WERI-Rb-1 (cell line): Measurements from ENCODE around the gene CEACAM18.

ENCODE experiments used
- DNase-seq: peaks from one replicate; pipeline ENCODE4 v3.0.0-alpha.2; 2020
- H3K27ac ChIP-seq: fragments of 250-450 bp; sonication (Bioruptor Pico); 2 replicates; pipeline ENCODE4 v1.5.1; 2020; ENCODE audit warnings: mild to moderate bottlenecking, moderate library complexity
- H3K27me3 ChIP-seq: fragments of 250-450 bp; sonication (Bioruptor Pico); 2 replicates; pipeline ENCODE4 v1.5.1; 2021; ENCODE audit warnings: mild to moderate bottlenecking, low read depth, moderate library complexity; ENCODE audit not compliant: insufficient read depth, severe bottlenecking
- H3K36me3 ChIP-seq: fragments of 250-450 bp; sonication (Bioruptor Pico); 2 replicates; pipeline ENCODE4 v1.5.1; 2020; ENCODE audit warnings: mild to moderate bottlenecking, moderate library complexity
- H3K4me3 ChIP-seq: 2 replicates; pipeline ENCODE4 v1.5.1; 2011; ENCODE audit warnings: low read depth, mild to moderate bottlenecking, control low read depth, low read length
- H3K9me3 ChIP-seq: fragments of 250-450 bp; sonication (Bioruptor Pico); 2 replicates; pipeline ENCODE4 v1.5.1; 2021; ENCODE audit warnings: mild to moderate bottlenecking, moderate library complexity; ENCODE audit not compliant: severe bottlenecking
- TF ChIP-seq, protein P1 (sequence below): IDR thresholded peaks from 2 replicates; pipeline ENCODE4 v1.5.1; 2011; ENCODE audit warnings: low read depth, mild to moderate bottlenecking, control low read depth, inconsistent platforms, low read length

The CEACAM18 gene

GRCh38 chr19:51521357-51521756 is 43.0 kb downstream of the CEACAM18 start:
- Histone ChIP-seq H3K36me3 (no peaks in the 10 kb centered on the region), H3K27ac (no peak overlapping the region), H3K9me3 (peaks cover 25% of the 10 kb centered on the region), H3K27me3 (peaks cover 69% of the 10 kb centered on the region), H3K4me3 (no peak overlapping the region)
- TF ChIP-seq, protein P1, sequence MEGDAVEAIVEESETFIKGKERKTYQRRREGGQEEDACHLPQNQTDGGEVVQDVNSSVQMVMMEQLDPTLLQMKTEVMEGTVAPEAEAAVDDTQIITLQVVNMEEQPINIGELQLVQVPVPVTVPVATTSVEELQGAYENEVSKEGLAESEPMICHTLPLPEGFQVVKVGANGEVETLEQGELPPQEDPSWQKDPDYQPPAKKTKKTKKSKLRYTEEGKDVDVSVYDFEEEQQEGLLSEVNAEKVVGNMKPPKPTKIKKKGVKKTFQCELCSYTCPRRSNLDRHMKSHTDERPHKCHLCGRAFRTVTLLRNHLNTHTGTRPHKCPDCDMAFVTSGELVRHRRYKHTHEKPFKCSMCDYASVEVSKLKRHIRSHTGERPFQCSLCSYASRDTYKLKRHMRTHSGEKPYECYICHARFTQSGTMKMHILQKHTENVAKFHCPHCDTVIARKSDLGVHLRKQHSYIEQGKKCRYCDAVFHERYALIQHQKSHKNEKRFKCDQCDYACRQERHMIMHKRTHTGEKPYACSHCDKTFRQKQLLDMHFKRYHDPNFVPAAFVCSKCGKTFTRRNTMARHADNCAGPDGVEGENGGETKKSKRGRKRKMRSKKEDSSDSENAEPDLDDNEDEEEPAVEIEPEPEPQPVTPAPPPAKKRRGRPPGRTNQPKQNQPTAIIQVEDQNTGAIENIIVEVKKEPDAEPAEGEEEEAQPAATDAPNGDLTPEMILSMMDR, result no peak
- DNase-seq, result no peak

- peaks cover 25% of the 10 kb centered on the region for H3K9me3 ChIP-seq
- peaks cover 73% of the 10 kb centered on the region for H3K27me3 ChIP-seq
- TF ChIP-seq, protein P1, result no peak
- H3K36me3 ChIP-seq, result no peaks in the 10 kb centered on the region
- no peak for DNase-seq
- no peak overlapping the region for H3K4me3 ChIP-seq
- no peak overlapping the region for H3K27ac ChIP-seq
Measured at GRCh38 chr19:51521781-51522180, 43.4 kb downstream of the CEACAM18 start.

DNA sequence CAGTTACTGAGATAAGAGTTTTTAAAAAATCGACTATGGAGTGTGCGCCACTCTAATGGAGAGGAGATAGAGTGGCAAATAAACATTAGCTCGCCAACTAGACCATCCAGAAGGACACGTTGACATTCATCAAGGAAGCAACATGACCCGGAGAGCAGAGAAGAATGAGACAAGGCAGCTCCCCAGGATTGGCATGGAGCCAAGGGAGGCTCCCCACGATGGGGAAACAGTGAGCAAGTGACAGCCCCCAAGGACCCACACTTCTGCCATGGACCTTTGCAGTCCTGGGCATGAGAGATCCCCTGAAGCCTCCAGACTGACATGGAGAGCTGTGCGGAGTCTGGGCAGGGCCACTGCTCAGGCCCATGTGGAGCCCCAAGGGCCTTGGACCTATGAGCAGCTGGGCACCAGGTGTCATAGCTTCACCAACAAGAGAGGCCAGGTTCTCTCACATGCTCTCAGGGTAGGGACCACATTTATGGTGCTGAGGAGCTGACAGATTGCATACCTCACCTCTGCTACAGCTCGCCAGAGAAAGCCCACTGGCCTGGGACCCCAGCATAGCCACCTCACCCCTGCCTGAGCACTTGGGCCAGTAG is 46.4 kb downstream of the CEACAM18 start:
- H3K27ac ChIP-seq, result no peak overlapping the region
- no peaks in the 10 kb centered on the region for H3K36me3 ChIP-seq
- TF ChIP-seq, protein P1, result no peak
- peaks cover 9% of the 10 kb centered on the region for H3K9me3 ChIP-seq
- H3K4me3 ChIP-seq, result no peak overlapping the region
- peaks cover 91% of the 10 kb centered on the region for H3K27me3 ChIP-seq
- no peak for DNase-seq

GRCh38 chr19:51525651-51526050 is 47.3 kb downstream of the CEACAM18 start:
- Histone ChIP-seq H3K4me3 (no peak overlapping the region), H3K27me3 (peaks cover 91% of the 10 kb centered on the region), H3K9me3 (peaks cover 5% of the 10 kb centered on the region), H3K27ac (no peak overlapping the region), H3K36me3 (no peaks in the 10 kb centered on the region)
- no peak for DNase-seq
- TF ChIP-seq, protein P1, result no peak

GRCh38 chr19:51529301-51529700 is 51.0 kb downstream of the CEACAM18 start:
- Histone ChIP-seq H3K27ac (no peak overlapping the region), H3K27me3 (peaks cover 91% of the 10 kb centered on the region), H3K4me3 (no peak overlapping the region), H3K9me3 (peaks cover under 1% of the 10 kb centered on the region), H3K36me3 (no peaks in the 10 kb centered on the region)
- TF ChIP-seq, protein P1, result no peak
- no peak for DNase-seq

DNA sequence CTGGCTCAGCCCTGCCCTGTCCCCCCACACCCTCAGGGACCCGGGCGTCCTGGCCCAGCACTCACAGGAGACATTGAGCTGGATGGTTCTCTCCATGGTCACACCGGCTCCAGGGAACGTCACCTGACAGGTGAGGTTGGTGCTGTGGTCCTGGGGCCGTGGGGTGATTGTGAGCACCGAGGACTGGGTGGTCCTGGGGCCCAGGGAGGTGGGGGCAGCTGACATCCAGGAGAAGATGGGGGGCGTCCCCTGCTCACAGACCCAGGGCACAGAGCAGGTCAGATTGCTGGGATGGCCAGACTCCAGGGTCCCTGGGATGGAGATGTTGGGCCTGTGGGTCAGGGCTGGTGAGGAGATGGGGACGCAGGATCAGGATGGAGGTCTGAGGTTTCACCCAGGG is 52.3 kb downstream of the CEACAM18 start:
- no peaks in the 10 kb centered on the region for H3K9me3 ChIP-seq
- peaks cover 93% of the 10 kb centered on the region for H3K27me3 ChIP-seq
- DNase-seq, result no peak
- H3K27ac ChIP-seq, result no peak overlapping the region
- no peak overlapping the region for H3K4me3 ChIP-seq
- H3K36me3 ChIP-seq, result no peaks in the 10 kb centered on the region
- TF ChIP-seq, protein P1, result no peak
